COLO829 (cell line): ENCODE results near the gene TMX1.
A peak's percentile ranks its signal among the peaks of the same experiment; 100 is the strongest.

Experiments used
- DNase-seq: peaks from one replicate; pipeline ENCODE4 v3.0.0; 2012; ENCODE audit warnings: low spot score

The TMX1 gene

GRCh38 chr14:51293149-51293911 is 53.3 kb downstream of the TMX1 start:
- peak; percentile 11 for DNase-seq

- no peak for DNase-seq
These were observed 53.9 kb downstream of the TMX1 start for GRCh38 chr14:51293912-51294389.

GRCh38 chr14:51294951-51295525 is 55.0 kb downstream of the TMX1 start:
- no peak for DNase-seq

GRCh38 chr14:51295646-51296263 is 55.7 kb downstream of the TMX1 start:
- DNase-seq, result no peak

GRCh38 chr14:51297066-51297465 is 57.0 kb downstream of the TMX1 start:
- DNase-seq, result no peak

GRCh38 chr14:51298895-51299294 is 58.8 kb downstream of the TMX1 start:
- no peak for DNase-seq

GRCh38 chr14:51302295-51303030 is 62.4 kb downstream of the TMX1 start:
- no peak for DNase-seq

- DNase-seq, result no peak
These were observed 64.4 kb downstream of the TMX1 start for GRCh38 chr14:51304438-51304837.

GRCh38 chr14:51304941-51305340 is 64.9 kb downstream of the TMX1 start:
- DNase-seq, result peak; percentile 74

GRCh38 chr14:51305751-51306150 is 65.7 kb downstream of the TMX1 start:
- no peak for DNase-seq
